ENCODE measurements around the gene CASK.

CASK gene

GRCh38 chrX:41889317-41890025 lies 33.9 kb downstream of the CASK start:
- Histone ChIP-seq H3F3A (ENCODE audit: insufficient read depth, low read length) (no peaks in the 10 kb centered on the region), H3K27ac (ENCODE audit: low read length) (no peak overlapping the region), H3K27me3 (replicated peaks; ENCODE audit: insufficient read depth, low read length) (no peaks in the 10 kb centered on the region), H3K9ac (ENCODE audit: low read length) (no peak overlapping the region), H4K20me1 (ENCODE audit: insufficient read depth, low read length) (no peaks in the 10 kb centered on the region), H3K4me1 (ENCODE audit: low read length) (peaks cover 4% of the 10 kb centered on the region; the same call in 1 of the 2 replicates), H3K79me2 (ENCODE audit: low read length) (peaks cover 4% of the 10 kb centered on the region; the same call in 1 of the 2 replicates), H2AFZ (ENCODE audit: low read length) (no peak overlapping the region), H3K4me3 (ENCODE audit: low read length) (no peak overlapping the region), H3K9me2 (replicated peaks; ENCODE audit: insufficient read depth, low read length) (no peaks in the 10 kb centered on the region), H3K4me2 (ENCODE audit: low read depth, low read length) (no peak overlapping the region), H3K9me3 (replicated peaks; ENCODE audit: insufficient read depth, low read length) (no peaks in the 10 kb centered on the region), H3K36me3 (replicated peaks; ENCODE audit: insufficient read depth, low read length) (no peaks in the 10 kb centered on the region)
- no peak for DNase-seq
- TF ChIP-seq EZH2 (optimal IDR thresholded peaks at IDR 0.05; ENCODE audit: low read depth, low read length) (no peak), EZH2phosphoT487 (IDR thresholded peaks at IDR 0.05; ENCODE audit: low read length) (no peak)
- TF ChIP-seq, protein P1, sequence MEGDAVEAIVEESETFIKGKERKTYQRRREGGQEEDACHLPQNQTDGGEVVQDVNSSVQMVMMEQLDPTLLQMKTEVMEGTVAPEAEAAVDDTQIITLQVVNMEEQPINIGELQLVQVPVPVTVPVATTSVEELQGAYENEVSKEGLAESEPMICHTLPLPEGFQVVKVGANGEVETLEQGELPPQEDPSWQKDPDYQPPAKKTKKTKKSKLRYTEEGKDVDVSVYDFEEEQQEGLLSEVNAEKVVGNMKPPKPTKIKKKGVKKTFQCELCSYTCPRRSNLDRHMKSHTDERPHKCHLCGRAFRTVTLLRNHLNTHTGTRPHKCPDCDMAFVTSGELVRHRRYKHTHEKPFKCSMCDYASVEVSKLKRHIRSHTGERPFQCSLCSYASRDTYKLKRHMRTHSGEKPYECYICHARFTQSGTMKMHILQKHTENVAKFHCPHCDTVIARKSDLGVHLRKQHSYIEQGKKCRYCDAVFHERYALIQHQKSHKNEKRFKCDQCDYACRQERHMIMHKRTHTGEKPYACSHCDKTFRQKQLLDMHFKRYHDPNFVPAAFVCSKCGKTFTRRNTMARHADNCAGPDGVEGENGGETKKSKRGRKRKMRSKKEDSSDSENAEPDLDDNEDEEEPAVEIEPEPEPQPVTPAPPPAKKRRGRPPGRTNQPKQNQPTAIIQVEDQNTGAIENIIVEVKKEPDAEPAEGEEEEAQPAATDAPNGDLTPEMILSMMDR (IDR thresholded peaks at IDR 0.05; ENCODE audit: low read length), result no peak

- H3K79me2 ChIP-seq (ENCODE audit: low read length), result peaks cover 13% of the 10 kb centered on the region
Observed at GRCh38 chrX:41887691-41888090, 35.7 kb downstream of the CASK start.

GRCh38 chrX:41885724-41886123 lies 37.6 kb downstream of the CASK start:
- H3K27ac ChIP-seq (ENCODE audit: low read length), result no peak overlapping the region
- no peak for TF ChIP-seq EZH2 (optimal IDR thresholded peaks at IDR 0.05; ENCODE audit: low read depth, low read length)
- TF ChIP-seq, protein P1 (IDR thresholded peaks at IDR 0.05; ENCODE audit: low read length), result no peak
- no peak for TF ChIP-seq EZH2phosphoT487 (IDR thresholded peaks at IDR 0.05; ENCODE audit: low read length)

More at GRCh38 chrX:41887691-41888090, 35.7 kb downstream of the CASK start:
- H3K36me3 ChIP-seq (replicated peaks; ENCODE audit: insufficient read depth, low read length), result no peaks in the 10 kb centered on the region
- no peak overlapping the region for H2AFZ ChIP-seq (ENCODE audit: low read length)
- TF ChIP-seq EZH2 (optimal IDR thresholded peaks at IDR 0.05; ENCODE audit: low read depth, low read length) (no peak), EZH2phosphoT487 (IDR thresholded peaks at IDR 0.05; ENCODE audit: low read length) (no peak)
- TF ChIP-seq, protein P1 (IDR thresholded peaks at IDR 0.05; ENCODE audit: low read length), result no peak
- H3K4me2 ChIP-seq (ENCODE audit: low read depth, low read length), result no peak overlapping the region
- no peaks in the 10 kb centered on the region for H3K9me3 ChIP-seq (replicated peaks; ENCODE audit: insufficient read depth, low read length)
- H3K9ac ChIP-seq (ENCODE audit: low read length), result no peak overlapping the region
- H3F3A ChIP-seq (ENCODE audit: insufficient read depth, low read length), result no peaks in the 10 kb centered on the region
- H3K27ac ChIP-seq (ENCODE audit: low read length), result no peak overlapping the region
- H3K4me1 ChIP-seq (ENCODE audit: low read length), result peaks cover 16% of the 10 kb centered on the region; the same call in 1 of the 2 replicates
- no peak for DNase-seq
- H3K9me2 ChIP-seq (replicated peaks; ENCODE audit: insufficient read depth, low read length), result no peaks in the 10 kb centered on the region
- no peaks in the 10 kb centered on the region for H3K27me3 ChIP-seq (replicated peaks; ENCODE audit: insufficient read depth, low read length)
- no peaks in the 10 kb centered on the region for H4K20me1 ChIP-seq (ENCODE audit: insufficient read depth, low read length)
- no peak overlapping the region for H3K4me3 ChIP-seq (ENCODE audit: low read length)

More at GRCh38 chrX:41885724-41886123, 37.6 kb downstream of the CASK start:
- Histone ChIP-seq H3K36me3 (replicated peaks; ENCODE audit: insufficient read depth, low read length) (no peaks in the 10 kb centered on the region), H3K27me3 (replicated peaks; ENCODE audit: insufficient read depth, low read length) (no peaks in the 10 kb centered on the region), H4K20me1 (ENCODE audit: insufficient read depth, low read length) (no peaks in the 10 kb centered on the region), H3K9me3 (replicated peaks; ENCODE audit: insufficient read depth, low read length) (no peaks in the 10 kb centered on the region), H3F3A (ENCODE audit: insufficient read depth, low read length) (no peaks in the 10 kb centered on the region), H3K4me3 (ENCODE audit: low read length) (no peak overlapping the region), H3K79me2 (ENCODE audit: low read length) (peaks cover 23% of the 10 kb centered on the region), H2AFZ (ENCODE audit: low read length) (no peak overlapping the region), H3K4me1 (ENCODE audit: low read length) (peaks cover 16% of the 10 kb centered on the region; the same call in 1 of the 2 replicates), H3K4me2 (ENCODE audit: low read depth, low read length) (no peak overlapping the region), H3K9me2 (replicated peaks; ENCODE audit: insufficient read depth, low read length) (no peaks in the 10 kb centered on the region), H3K9ac (ENCODE audit: low read length) (no peak overlapping the region)
- no peak for DNase-seq
